ENCODE data around the gene PDGFD.
A peak's percentile ranks its signal among the peaks of the same experiment; 100 is the strongest.

PDGFD gene

GRCh38 chr11:104164028-104164520 is at the start of gene PDGFD:
TSS of gene PDGFD (minus strand) at chr11:104164147.
- DNase-seq (ENCODE audit: low read depth in 2 of 2, low spot score in 1 of 2), result peak; percentile 8 to 16

- no peak for DNase-seq (ENCODE audit: low read depth in 2 of 2, low spot score in 1 of 2)
Observed at GRCh38 chr11:104206936-104207335, 43.0 kb upstream of the PDGFD start.

GRCh38 chr11:104205838-104206237 is 41.9 kb upstream of the PDGFD start:
- no peak for DNase-seq (ENCODE audit: low read depth in 2 of 2, low spot score in 1 of 2)

GRCh38 chr11:104200688-104201087 is 36.7 kb upstream of the PDGFD start:
- DNase-seq (ENCODE audit: low read depth in 2 of 2, low spot score in 1 of 2), result no peak

- no peak for DNase-seq (ENCODE audit: low read depth in 2 of 2, low spot score in 1 of 2)
Observed at GRCh38 chr11:104199053-104199452, 35.1 kb upstream of the PDGFD start.

GRCh38 chr11:104198576-104198975 is 34.6 kb upstream of the PDGFD start:
- DNase-seq (ENCODE audit: low read depth in 2 of 2, low spot score in 1 of 2), result no peak

GRCh38 chr11:104191124-104191523 is 27.2 kb upstream of the PDGFD start:
- DNase-seq (ENCODE audit: low read depth in 2 of 2, low spot score in 1 of 2), result no peak

GRCh38 chr11:104183593-104183992 is 19.6 kb upstream of the PDGFD start:
- no peak for DNase-seq (ENCODE audit: low read depth in 2 of 2, low spot score in 1 of 2)

- no peak for DNase-seq (ENCODE audit: low read depth in 2 of 2, low spot score in 1 of 2)
Observed at GRCh38 chr11:104175769-104176168, 11.8 kb upstream of the PDGFD start.

- DNase-seq (ENCODE audit: low read depth in 2 of 2, low spot score in 1 of 2), result no peak
Observed at GRCh38 chr11:104169091-104169490, 5.1 kb upstream of the PDGFD start.

- DNase-seq (ENCODE audit: low read depth in 2 of 2, low spot score in 1 of 2), result no peak
Observed at GRCh38 chr11:104165014-104165413, 1.1 kb upstream of the PDGFD start.

- DNase-seq (ENCODE audit: low read depth in 2 of 2, low spot score in 1 of 2), result no peak
Observed at GRCh38 chr11:104163100-104164027, 583 bp downstream of the PDGFD start.

- no peak for DNase-seq (ENCODE audit: low read depth in 2 of 2, low spot score in 1 of 2)
Observed at GRCh38 chr11:104161751-104162450, 2.0 kb downstream of the PDGFD start.

GRCh38 chr11:104159356-104159755 is 4.6 kb downstream of the PDGFD start:
- no peak for DNase-seq (ENCODE audit: low read depth in 2 of 2, low spot score in 1 of 2)

- no peak for DNase-seq (ENCODE audit: low read depth in 2 of 2, low spot score in 1 of 2)
Observed at GRCh38 chr11:104155375-104155774, 8.6 kb downstream of the PDGFD start.

- no peak for DNase-seq (ENCODE audit: low read depth in 2 of 2, low spot score in 1 of 2)
Observed at GRCh38 chr11:104154296-104154695, 9.7 kb downstream of the PDGFD start.

GRCh38 chr11:104152941-104153505 is 10.9 kb downstream of the PDGFD start:
- DNase-seq (ENCODE audit: low read depth in 2 of 2, low spot score in 1 of 2), result no peak

GRCh38 chr11:104151404-104152204 is 12.3 kb downstream of the PDGFD start:
- no peak for DNase-seq (ENCODE audit: low read depth in 2 of 2, low spot score in 1 of 2)

GRCh38 chr11:104148706-104149105 is 15.2 kb downstream of the PDGFD start:
- no peak for DNase-seq (ENCODE audit: low read depth in 2 of 2, low spot score in 1 of 2)

- DNase-seq (ENCODE audit: low read depth in 2 of 2, low spot score in 1 of 2), result no peak
Observed at GRCh38 chr11:104148074-104148473, 15.9 kb downstream of the PDGFD start.

- DNase-seq (ENCODE audit: low read depth in 2 of 2, low spot score in 1 of 2), result no peak
Observed at GRCh38 chr11:104146943-104147342, 17.0 kb downstream of the PDGFD start.
